Smooth muscle cell (in vitro differentiated cells): ENCODE measurements around the gene MERTK. TPM values are rescaled to one million over a fixed set of nuclear protein-coding genes. Genes with fewer than 3 reads are reported as not detected.
"Not testable (repeated sequence)": the region's sequence is repeated elsewhere in the genome, so short reads cannot be mapped to it uniquely, and the experiment has no call there.

Experiments used
- DNase-seq: peaks from one replicate; lab custom pipeline; 2025; ENCODE audit not compliant: unreplicated experiment; lab: John Stamatoyannopoulos, UW
- H2AFZ ChIP-seq: fragments of 200-600 bp; sonication (generic); 2 replicates; pipeline ENCODE4 v1.6.0; 2016; ENCODE audit warnings: antibody characterized with exemption, low read depth, mild to moderate bottlenecking
- H3F3A ChIP-seq: fragments of 200-600 bp; sonication (generic); 2 replicates; pipeline ENCODE4 v1.6.0; 2017; ENCODE audit warnings: antibody characterized with exemption, low read depth
- H3K27ac ChIP-seq: fragments of 200-600 bp; sonication (generic); 2 replicates; pipeline ENCODE4 v1.5.1; 2016; ENCODE audit warnings: low read depth, mild to moderate bottlenecking
- H3K27me3 ChIP-seq: fragments of 200-600 bp; sonication (generic); 2 replicates; pipeline ENCODE4 v1.6.1; 2016; ENCODE audit warnings: low read depth, mild to moderate bottlenecking
- H3K36me3 ChIP-seq: fragments of 200-600 bp; sonication (generic); 2 replicates; pipeline ENCODE4 v1.5.1; 2016; ENCODE audit warnings: low read depth
- H3K4me1 ChIP-seq: fragments of 200-600 bp; sonication (generic); 2 replicates; pipeline ENCODE4 v1.5.1; 2016; ENCODE audit warnings: low read depth
- H3K4me2 ChIP-seq: fragments of 200-600 bp; sonication (generic); 2 replicates; pipeline ENCODE4 v1.6.0; 2016; ENCODE audit warnings: mild to moderate bottlenecking
- H3K4me3 ChIP-seq: fragments of 200-600 bp; sonication (generic); 2 replicates; pipeline ENCODE4 v1.5.1; 2016; ENCODE audit warnings: mild to moderate bottlenecking
- H3K79me2 ChIP-seq: fragments of 200-600 bp; sonication (generic); 2 replicates; pipeline ENCODE4 v1.6.0; 2016; ENCODE audit warnings: low read depth, mild to moderate bottlenecking
- H3K9ac ChIP-seq: fragments of 200-600 bp; sonication (generic); 2 replicates; pipeline ENCODE4 v1.6.0; 2016; ENCODE audit warnings: low read depth
- H3K9me3 ChIP-seq: fragments of 200-600 bp; sonication (generic); replicated peaks from 2 replicates; pipeline ENCODE4 v1.5.1; 2016; ENCODE audit warnings: low read depth
- H4K20me1 ChIP-seq: fragments of 200-600 bp; sonication (generic); 2 replicates; pipeline ENCODE4 v1.6.0; 2016; ENCODE audit warnings: low read depth
- WGBS: methylation state at CpG from one replicate; pipeline ENCODE4 v1.1.7; 2016; ENCODE audit warnings: low lambda C conversion rate; 5-methylcytosine and 5-hydroxymethylcytosine counted together
- polyA plus RNA-seq: library from polyadenylated mRNA; unstranded; fragments of >200 nt; fragmentation: Nextera tagmentation; extraction: Ambion mirVana; gene quantifications from 2 replicates; pipeline ENCODE4 v1.2.1, GENCODE V29; 2016
- total RNA-seq: library from RNA; depleted of rRNA; stranded (reverse); fragments of >200 nt; gene quantifications from 2 replicates; pipeline ENCODE4 v1.2.3, GENCODE V29; 2014
- TF ChIP-seq, protein P1 (sequence below): fragments of 200-600 bp; sonication (generic); IDR thresholded peaks from 2 replicates; pipeline ENCODE4 v1.5.1; 2017; ENCODE audit warnings: borderline replicate concordance, mild to moderate bottlenecking, antibody characterized with exemption; ENCODE audit not compliant: insufficient read depth, poor library complexity, severe bottlenecking

Gene MERTK
- total and polyA plus RNA-seq, 2 experiments from 2014 or later: 5.1 to 9.4 TPM

DNA sequence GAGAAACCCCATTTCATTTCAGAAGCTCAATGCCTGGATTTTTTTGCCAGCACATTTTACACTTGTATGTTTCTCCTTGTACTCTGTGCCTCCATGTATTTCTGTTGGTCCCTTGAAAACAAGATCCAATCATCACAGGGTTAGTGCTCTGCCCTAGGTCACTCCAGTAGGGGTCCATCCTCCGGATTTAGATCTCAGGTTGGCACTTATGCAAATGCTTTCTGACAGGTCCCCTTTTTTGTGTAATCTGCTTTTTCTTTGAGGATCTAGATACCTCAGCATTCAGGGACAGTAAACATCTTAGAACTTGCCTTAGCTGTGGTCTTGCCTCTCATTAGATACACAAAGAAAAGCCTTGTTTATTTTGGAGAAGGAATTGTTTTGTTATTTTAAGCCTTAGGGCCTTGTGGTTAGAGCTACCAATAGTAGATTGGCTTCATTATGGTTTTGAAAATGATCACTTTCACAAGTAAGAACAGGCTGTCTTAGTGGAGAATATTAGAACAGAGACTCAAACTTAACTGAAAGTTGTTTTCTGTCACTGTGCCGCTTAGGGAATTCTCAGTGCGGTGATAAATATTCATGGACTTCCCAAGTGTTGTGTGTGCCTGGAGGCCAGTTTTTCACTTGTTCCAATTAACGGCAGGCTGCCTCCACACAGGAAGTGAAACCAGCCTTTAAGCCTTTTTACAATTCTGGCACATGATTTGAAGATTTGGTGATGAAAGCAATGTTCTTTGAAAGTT is 7.8 kb downstream of the MERTK start:
- TF ChIP-seq, protein P1, sequence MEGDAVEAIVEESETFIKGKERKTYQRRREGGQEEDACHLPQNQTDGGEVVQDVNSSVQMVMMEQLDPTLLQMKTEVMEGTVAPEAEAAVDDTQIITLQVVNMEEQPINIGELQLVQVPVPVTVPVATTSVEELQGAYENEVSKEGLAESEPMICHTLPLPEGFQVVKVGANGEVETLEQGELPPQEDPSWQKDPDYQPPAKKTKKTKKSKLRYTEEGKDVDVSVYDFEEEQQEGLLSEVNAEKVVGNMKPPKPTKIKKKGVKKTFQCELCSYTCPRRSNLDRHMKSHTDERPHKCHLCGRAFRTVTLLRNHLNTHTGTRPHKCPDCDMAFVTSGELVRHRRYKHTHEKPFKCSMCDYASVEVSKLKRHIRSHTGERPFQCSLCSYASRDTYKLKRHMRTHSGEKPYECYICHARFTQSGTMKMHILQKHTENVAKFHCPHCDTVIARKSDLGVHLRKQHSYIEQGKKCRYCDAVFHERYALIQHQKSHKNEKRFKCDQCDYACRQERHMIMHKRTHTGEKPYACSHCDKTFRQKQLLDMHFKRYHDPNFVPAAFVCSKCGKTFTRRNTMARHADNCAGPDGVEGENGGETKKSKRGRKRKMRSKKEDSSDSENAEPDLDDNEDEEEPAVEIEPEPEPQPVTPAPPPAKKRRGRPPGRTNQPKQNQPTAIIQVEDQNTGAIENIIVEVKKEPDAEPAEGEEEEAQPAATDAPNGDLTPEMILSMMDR: no peak
- H3K9me3 ChIP-seq: no peaks in the 10 kb centered on the region
- H3K36me3 ChIP-seq: no peaks in the 10 kb centered on the region
- peaks cover 55% of the 10 kb centered on the region for H3K79me2 ChIP-seq
- no peaks in the 10 kb centered on the region for H4K20me1 ChIP-seq
- H3F3A ChIP-seq: no peaks in the 10 kb centered on the region
- H3K27me3 ChIP-seq: no peaks in the 10 kb centered on the region
- no peak overlapping the region for H2AFZ ChIP-seq
- DNase-seq: no peak
- H3K9ac ChIP-seq: peak overlapping the region; percentile 5
- peak overlapping the region; percentile 69 for H3K4me2 ChIP-seq
- H3K27ac ChIP-seq: peak overlapping the region; percentile 45
- peaks cover 39% of the 10 kb centered on the region for H3K4me1 ChIP-seq
- WGBS: 7% methylated on average over 4 of the region's 4 CpGs
- H3K4me3 ChIP-seq: peak overlapping the region; percentile 10

DNA sequence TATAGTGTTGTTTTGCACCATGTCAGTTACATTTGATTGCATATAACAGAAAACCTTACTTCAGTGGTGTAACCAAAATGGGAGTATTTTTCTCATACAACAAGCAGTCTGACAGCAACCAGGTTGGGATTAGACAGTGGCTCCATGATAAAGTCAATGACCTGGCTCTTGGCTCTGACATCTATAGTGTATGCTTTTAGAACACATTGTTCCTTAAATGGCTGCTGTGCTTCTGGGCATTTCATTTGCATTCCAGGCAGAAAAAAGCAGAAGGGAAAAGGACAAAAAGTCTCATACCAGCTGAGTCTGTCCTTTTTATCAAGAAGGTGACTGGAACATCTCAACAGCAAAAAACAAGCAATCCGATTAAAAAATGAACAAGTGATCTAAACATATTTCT is 10.2 kb downstream of the MERTK start:
- Histone ChIP-seq H3K4me2 (peak overlapping the region; percentile 66), H2AFZ (no peak overlapping the region), H3F3A (no peaks in the 10 kb centered on the region), H3K9ac (no peak overlapping the region), H3K27ac (peak overlapping the region; percentile 46), H4K20me1 (no peaks in the 10 kb centered on the region), H3K27me3 (no peaks in the 10 kb centered on the region), H3K9me3 (no peaks in the 10 kb centered on the region), H3K4me1 (peaks cover 39% of the 10 kb centered on the region), H3K4me3 (no peak overlapping the region), H3K79me2 (peaks cover 52% of the 10 kb centered on the region), H3K36me3 (no peaks in the 10 kb centered on the region)
- no peak for DNase-seq
- TF ChIP-seq, protein P1: no peak
- WGBS: 74% methylated on average over 1 of the region's 1 CpG

DNA sequence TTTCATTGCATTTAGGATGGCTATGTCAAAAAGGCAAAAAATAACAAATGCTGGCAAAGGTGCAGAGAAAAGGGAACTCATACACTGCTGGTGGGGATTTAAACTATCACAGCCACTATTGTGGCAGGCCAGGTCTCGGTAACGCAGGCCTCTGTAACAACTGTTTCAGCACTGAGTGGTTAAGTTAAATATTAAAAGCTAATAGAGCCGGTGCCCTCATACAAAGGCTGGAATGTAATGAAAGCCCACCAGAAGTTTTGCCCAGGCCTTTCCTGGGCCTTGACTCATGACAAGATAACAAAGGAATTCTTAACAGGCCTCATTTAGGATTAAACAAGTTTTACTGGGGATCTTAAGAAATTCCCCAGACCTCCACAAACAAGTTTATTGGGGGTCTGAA is 10.7 kb downstream of the MERTK start:
- TF ChIP-seq, protein P1: no peak
- Histone ChIP-seq H3K9ac (no peak overlapping the region), H3K4me1 (peaks cover 36% of the 10 kb centered on the region), H3K27me3 (no peaks in the 10 kb centered on the region), H2AFZ (no peak overlapping the region), H3F3A (no peaks in the 10 kb centered on the region), H4K20me1 (no peaks in the 10 kb centered on the region), H3K4me2 (peak overlapping the region; percentile 66), H3K27ac (peak overlapping the region; percentile 46), H3K4me3 (no peak overlapping the region), H3K79me2 (peaks cover 52% of the 10 kb centered on the region), H3K9me3 (no peaks in the 10 kb centered on the region), H3K36me3 (no peaks in the 10 kb centered on the region)
- 10% methylated on average over 3 of the region's 3 CpGs for WGBS
- no peak for DNase-seq

DNA sequence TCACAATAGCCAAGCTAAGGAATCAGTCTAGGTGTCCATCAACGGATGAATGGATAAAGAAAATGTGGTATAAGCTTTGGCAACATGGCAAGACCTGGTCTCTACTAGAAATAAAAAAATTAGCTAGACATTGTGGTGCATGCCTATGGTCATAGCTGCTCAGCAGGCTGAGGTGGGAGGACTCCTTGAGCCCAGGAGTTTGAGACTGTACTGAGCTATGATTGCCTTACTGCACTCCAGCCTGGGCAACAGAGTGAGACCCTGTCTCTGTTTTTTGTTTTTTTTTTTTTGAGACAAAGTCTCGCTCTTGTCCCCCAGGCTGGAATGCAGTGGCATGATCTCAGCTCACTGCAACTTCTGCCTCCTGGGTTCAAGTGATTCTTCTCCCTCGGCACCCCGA is 11.6 kb downstream of the MERTK start:
- H4K20me1 ChIP-seq, H3K27me3 ChIP-seq, DNase-seq, H3K36me3 ChIP-seq, H3F3A ChIP-seq, H3K4me3 ChIP-seq, H2AFZ ChIP-seq, H3K9ac ChIP-seq, H3K9me3 ChIP-seq: not testable (repeated sequence)
- WGBS: 85% methylated on average over 3 of the region's 4 CpGs
- Histone ChIP-seq H3K79me2 (peaks cover 58% of the 10 kb centered on the region), H3K4me2 (peak overlapping the region; percentile 66), H3K27ac (peak overlapping the region; percentile 46), H3K4me1 (peaks cover 36% of the 10 kb centered on the region)
